Activated naive CD4-positive, alpha-beta T cell treated with anti-CD3 and anti-CD28 coated beads for 36 hours (primary cell): ENCODE data around the gene ZDHHC4. TPM values are rescaled to one million over a fixed set of nuclear protein-coding genes. Genes with fewer than 3 reads are reported as not detected.
"Not testable (repeated sequence)": the region's sequence is repeated elsewhere in the genome, so short reads cannot be mapped to it uniquely, and the experiment has no call there.

Experiments
- CTCF ChIA-PET: fragments of 350-600 bp; sonication (Branson Sonifier 250); formaldehyde crosslinking; loops from one replicate; lab custom pipeline; 2021; ENCODE audit warnings: antibody characterized with exemption; lab: Charles Lee
- DNase-seq: peaks from one replicate; pipeline ENCODE4 v3.0.0-alpha.2; 2020
- H3K27ac Mint-ChIP-seq: one replicate; pipeline ENCODE4 v1.8.0; 2021; ENCODE audit warnings: mild to moderate bottlenecking, mixed read lengths
- H3K27me3 Mint-ChIP-seq: one replicate; pipeline ENCODE4 v1.8.0; 2021; ENCODE audit warnings: low read depth, mixed read lengths
- H3K36me3 Mint-ChIP-seq: one replicate; pipeline ENCODE4 v1.8.0; 2021; ENCODE audit warnings: low read depth, mixed read lengths
- H3K4me1 Mint-ChIP-seq: one replicate; pipeline ENCODE4 v1.8.0; 2021; ENCODE audit warnings: low read depth, mixed read lengths
- H3K4me3 Mint-ChIP-seq: one replicate; pipeline ENCODE4 v1.8.0; 2021; ENCODE audit warnings: mild to moderate bottlenecking, moderate library complexity, mixed read lengths
- H3K9me3 Mint-ChIP-seq: one replicate; pipeline ENCODE4 v1.8.0; 2021; ENCODE audit warnings: mixed read lengths
- intact Hi-C: fragments of 100-400 bp; cut with micrococcal nuclease; formaldehyde crosslinking; loops from one replicate; pipeline ENCODE4 v1.15.1; 2023
- total RNA-seq, 2 experiments: library from RNA; stranded (reverse); gene quantifications; one replicate each; pipeline ENCODE4 v1.2.3, GENCODE V29; 2021

ZDHHC4 gene
- total RNA-seq, 2 experiments from 2014 or later, result 48.1 to 49.4 TPM

DNA sequence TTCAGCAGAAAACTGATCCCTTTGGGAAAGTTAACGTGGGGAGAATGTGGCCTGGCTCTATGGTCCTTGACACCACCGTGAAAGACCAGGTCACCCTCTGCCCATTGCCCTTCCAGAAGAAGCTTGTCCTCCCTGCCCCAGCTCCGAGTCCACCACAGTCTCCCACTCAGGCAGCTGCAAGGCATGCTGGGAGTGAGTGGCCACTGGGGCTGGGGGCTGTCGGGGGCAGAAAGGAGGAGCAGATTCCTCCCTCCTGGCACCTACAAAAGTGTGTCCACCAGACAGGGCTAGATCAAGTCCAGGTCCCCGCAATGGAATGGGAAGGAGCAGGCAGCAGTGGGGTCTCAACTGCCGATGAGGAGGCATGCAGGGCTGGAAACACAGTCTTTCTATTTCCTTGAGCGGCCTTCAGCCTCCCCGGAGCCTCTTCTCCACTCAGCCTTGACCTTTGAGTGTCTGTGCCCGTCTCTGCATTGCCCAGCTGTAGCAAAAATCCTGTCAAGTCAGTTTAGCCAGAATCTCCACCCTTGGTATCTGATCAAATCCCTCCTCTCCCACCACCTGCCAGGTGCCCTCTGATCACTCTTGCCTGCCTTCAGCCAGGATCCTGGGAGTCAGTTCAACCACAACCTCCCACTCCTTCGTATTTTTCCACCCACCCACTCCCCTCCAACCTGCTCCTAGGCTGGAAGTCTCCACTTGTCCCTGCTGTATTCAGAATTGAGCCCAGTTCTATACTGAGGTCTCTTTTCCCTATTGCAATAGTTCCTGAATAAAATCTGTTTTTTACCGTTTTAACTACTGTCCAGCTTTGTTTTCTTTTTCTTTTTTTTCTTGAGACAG is 53.0 kb downstream of the ZDHHC4 start:
- Mint-ChIP-seq H3K36me3 (no peaks in the 10 kb centered on the region), H3K4me3 (no peak overlapping the region), H3K27me3 (no peaks in the 10 kb centered on the region), H3K27ac (no peak overlapping the region), H3K4me1 (peaks cover 4% of the 10 kb centered on the region), H3K9me3 (peaks cover 2% of the 10 kb centered on the region)
- intact Hi-C loops, result no loop called here
- no peak for DNase-seq
- CTCF ChIA-PET, result no interaction called here

DNA sequence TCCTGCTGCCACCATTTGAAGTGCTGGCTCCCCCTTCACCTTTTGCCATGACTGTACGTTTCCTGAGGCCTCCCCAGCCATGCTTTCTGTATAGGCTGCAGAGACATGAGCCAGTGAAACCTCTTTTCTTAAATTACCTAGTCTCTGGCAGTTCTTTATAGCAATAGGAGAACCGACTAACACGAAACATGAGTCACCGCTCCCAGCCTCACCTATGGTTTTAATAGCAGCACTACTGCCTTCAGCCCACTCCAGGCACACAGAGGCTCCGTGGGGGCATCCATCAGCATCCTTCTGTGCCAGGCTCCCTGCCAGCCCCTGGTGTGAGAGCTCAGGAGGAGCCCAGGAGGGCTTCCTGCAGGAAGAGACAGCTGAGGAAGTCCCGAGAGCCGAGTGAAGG is 54.4 kb downstream of the ZDHHC4 start:
- Mint-ChIP-seq H3K9me3 (peaks cover 3% of the 10 kb centered on the region), H3K4me3 (no peak overlapping the region), H3K4me1 (peaks cover 8% of the 10 kb centered on the region), H3K27me3 (no peaks in the 10 kb centered on the region), H3K27ac (no peak overlapping the region), H3K36me3 (no peaks in the 10 kb centered on the region)
- CTCF ChIA-PET, result no interaction called here
- intact Hi-C loops, result no loop called here
- DNase-seq, result peak; percentile 29

GRCh38 chr7:6634021-6634420 is 56.8 kb downstream of the ZDHHC4 start:
- Mint-ChIP-seq H3K27ac (no peak overlapping the region), H3K4me1 (peaks cover 20% of the 10 kb centered on the region), H3K36me3 (peaks cover 2% of the 10 kb centered on the region), H3K27me3 (no peaks in the 10 kb centered on the region), H3K9me3 (peaks cover 3% of the 10 kb centered on the region), H3K4me3 (no peak overlapping the region)
- intact Hi-C loops, result no loop called here
- CTCF ChIA-PET, result interaction anchor here (0.7 kb wide), 1 partner anchor 221 kb away, joined by 3 read pairs; no protein-coding TSS in a partner anchor
- DNase-seq, result no peak

- peaks cover 30% of the 10 kb centered on the region for H3K4me1 Mint-ChIP-seq
- intact Hi-C loops, CTCF ChIA-PET, H3K4me3 Mint-ChIP-seq, H3K27me3 Mint-ChIP-seq, H3K27ac Mint-ChIP-seq, H3K9me3 Mint-ChIP-seq, DNase-seq: not testable (repeated sequence)
- H3K36me3 Mint-ChIP-seq, result peaks cover 12% of the 10 kb centered on the region
Measured at GRCh38 chr7:6634971-6635370, 57.7 kb downstream of the ZDHHC4 start.

DNA sequence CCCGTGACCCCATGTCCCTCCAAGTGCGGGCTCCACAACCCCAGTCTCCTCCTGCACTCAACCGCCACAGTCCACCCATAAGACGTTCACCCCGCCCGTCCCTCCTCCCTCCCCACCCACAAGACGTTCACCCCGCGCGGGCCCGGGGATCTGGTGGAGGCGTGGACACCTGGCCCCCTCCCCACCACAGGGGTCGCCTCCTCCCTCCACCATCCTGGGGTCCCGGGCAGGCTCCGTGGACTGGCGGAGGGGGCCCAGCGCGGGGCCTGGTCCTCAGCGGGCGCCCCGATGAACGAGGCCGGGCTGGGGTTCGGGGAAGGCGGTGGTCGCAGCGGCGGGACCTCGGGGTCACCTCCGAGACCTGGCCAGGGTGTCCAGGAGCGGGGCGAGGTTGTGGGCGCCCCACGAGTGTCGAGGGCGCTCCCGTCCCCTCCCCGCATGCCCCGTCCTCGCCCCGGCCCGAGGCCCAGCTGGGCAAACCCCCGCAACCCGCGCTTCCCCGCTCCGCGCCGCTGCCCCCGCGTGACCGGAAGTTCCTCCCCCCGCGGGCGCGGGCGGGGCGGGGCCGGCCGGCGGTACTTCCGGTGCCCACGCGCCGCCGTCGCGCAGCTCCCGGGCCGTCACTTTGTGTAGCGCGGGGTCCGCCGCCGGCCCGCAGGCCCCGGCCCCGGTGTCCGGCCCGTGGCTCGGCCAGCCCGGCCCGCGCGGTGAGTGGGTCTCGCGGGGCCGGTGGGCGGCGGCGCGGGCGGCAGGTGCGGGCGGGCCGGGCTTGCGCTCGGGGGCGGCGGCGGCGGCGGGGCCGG is 59.7 kb downstream of the ZDHHC4 start, which contains the start of gene ZNF316:
TSS of gene ZNF316 (plus strand) at position 578 of the 803 bp plus-strand sequence. CDS start 5,092 bp downstream, outside the sequence.
- CTCF ChIA-PET, result interaction anchor here (0.9 kb wide), 1 partner anchor 44 kb away, joined by 5 read pairs; no protein-coding TSS in a partner anchor
- intact Hi-C loops, result loop anchor here (1.0 to 2.0 kb wide), 2 partner anchors 47 to 70 kb away; partner anchors contain the start of genes INTS15 and ZNF12

GRCh38 chr7:6637544-6638229 is 60.4 kb downstream of the ZDHHC4 start:
- H3K27ac Mint-ChIP-seq, result peak overlapping the region; percentile 79
- intact Hi-C loops, result loop anchor here (1.0 to 2.0 kb wide), 2 partner anchors 47 to 69 kb away; partner anchors contain the start of genes INTS15 and ZNF12
- H3K9me3 Mint-ChIP-seq, result peaks cover 3% of the 10 kb centered on the region
- CTCF ChIA-PET, result no interaction called here
- peak overlapping the region; percentile 77 for H3K4me3 Mint-ChIP-seq
- H3K27me3 Mint-ChIP-seq, result no peaks in the 10 kb centered on the region
- peaks cover 30% of the 10 kb centered on the region for H3K4me1 Mint-ChIP-seq
- peak; percentile 49 for DNase-seq
- H3K36me3 Mint-ChIP-seq, result peaks cover 23% of the 10 kb centered on the region

More for the DNA sequence above, 59.7 kb downstream of the ZDHHC4 start, which contains the start of gene ZNF316:
- DNase-seq, result peak; percentile 43
- H3K4me1 Mint-ChIP-seq, result peaks cover 30% of the 10 kb centered on the region
- peak within 1 kb of the TSS; percentile 77 for H3K4me3 Mint-ChIP-seq
- H3K27me3 Mint-ChIP-seq, result no peaks in the 10 kb centered on the region
- peaks cover 23% of the 10 kb centered on the region for H3K36me3 Mint-ChIP-seq
- H3K9me3 Mint-ChIP-seq, result peaks cover 3% of the 10 kb centered on the region
- peak within 1 kb of the TSS; percentile 79 for H3K27ac Mint-ChIP-seq

Other genes with a start within 250 kb of the ZDHHC4 start
- gene FAM220A, start 228.5 kb upstream of the ZDHHC4 start, total RNA-seq, result 10 to 100 TPM in 1 of 2 experiments, 1 to 10 TPM in 1; 8.1 to 14.7 TPM
- 100 to 1,000 TPM; 144 to 145 TPM for gene RAC1, start 202.9 kb upstream of the ZDHHC4 start, total RNA-seq
- 10 to 100 TPM; 13.1 to 13.6 TPM for gene DAGLB, start 129.5 kb upstream of the ZDHHC4 start, total RNA-seq
- gene KDELR2, start 93.3 kb upstream of the ZDHHC4 start, total RNA-seq, result 10 to 100 TPM; 57.2 TPM
- gene GRID2IP, start 26.0 kb upstream of the ZDHHC4 start, total RNA-seq, result under 1 TPM; 0.10 to 0.12 TPM
- 10 to 100 TPM; 24.9 to 27.5 TPM for gene INTS15, start 12.6 kb downstream of the ZDHHC4 start, total RNA-seq
- gene ZNF853, start 38.2 kb downstream of the ZDHHC4 start, total RNA-seq, result under 1 TPM; 0.69 to 0.91 TPM
- gene ZNF316, start 59.9 kb downstream of the ZDHHC4 start, total RNA-seq, result 10 to 100 TPM; 15.8 to 17.0 TPM
- gene ZNF12, start 129.5 kb downstream of the ZDHHC4 start, total RNA-seq, result 10 to 100 TPM; 12.8 to 13.3 TPM
- not detected for gene RSPH10B2, start 176.6 kb downstream of the ZDHHC4 start, total RNA-seq
- gene CCZ1B, start 248.8 kb downstream of the ZDHHC4 start, total RNA-seq, result 10 to 100 TPM; 66.1 to 68.6 TPM